ENCODE results near the gene HSPH1.
A peak's percentile ranks its signal among the peaks of the same experiment; 100 is the strongest.

HSPH1 gene

DNA sequence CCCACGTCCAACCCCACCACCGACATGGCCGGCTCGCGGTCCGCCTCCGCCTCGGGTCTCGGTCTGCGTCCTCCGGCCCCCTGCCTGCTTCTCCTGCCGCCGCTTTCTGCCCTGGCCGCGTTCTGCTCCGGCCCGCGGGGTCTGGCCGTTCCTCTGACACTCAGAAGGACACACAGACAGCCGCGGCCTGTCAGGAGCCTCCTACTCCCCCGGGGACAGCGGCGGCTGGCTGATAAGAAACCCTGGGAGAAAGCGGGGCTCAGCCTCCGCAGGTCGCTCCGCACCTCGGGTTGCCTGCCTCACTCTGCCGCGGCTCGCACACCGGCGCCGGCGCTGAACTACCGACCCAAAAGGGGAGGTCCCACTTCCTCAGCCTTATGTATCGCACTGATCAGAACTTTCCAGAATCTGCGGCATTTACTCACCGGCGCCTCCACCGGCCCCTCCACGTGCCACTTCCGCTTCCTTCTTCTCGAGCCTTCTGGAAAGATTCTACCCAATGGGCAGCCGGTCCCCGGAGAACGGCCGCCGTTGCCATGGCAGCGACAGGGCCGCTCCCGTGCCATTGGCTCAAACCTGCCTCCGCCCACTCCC lies at the start of gene HSPH1:
Gene HSPH1 (minus strand): TSS at position 348 of the 594 bp plus-strand sequence. CDS start 322 bp downstream, at position 26.
- ATAC-seq (peak; percentile 87), DNase-seq (ENCODE audit: low spot score in 2 of 2) (peak in 1 of 2 donors; percentile 97)
- peak within 1 kb of the TSS; percentile 99 for H3K27ac Mint-ChIP-seq
- no peaks in the 10 kb centered on the region for H3K9me3 Mint-ChIP-seq
- peak within 1 kb of the TSS; percentile 97 for H3K4me3 Mint-ChIP-seq
- peaks cover 61% of the 10 kb centered on the region for H3K36me3 Mint-ChIP-seq
- peaks cover 37% of the 10 kb centered on the region for H3K4me1 Mint-ChIP-seq

DNA sequence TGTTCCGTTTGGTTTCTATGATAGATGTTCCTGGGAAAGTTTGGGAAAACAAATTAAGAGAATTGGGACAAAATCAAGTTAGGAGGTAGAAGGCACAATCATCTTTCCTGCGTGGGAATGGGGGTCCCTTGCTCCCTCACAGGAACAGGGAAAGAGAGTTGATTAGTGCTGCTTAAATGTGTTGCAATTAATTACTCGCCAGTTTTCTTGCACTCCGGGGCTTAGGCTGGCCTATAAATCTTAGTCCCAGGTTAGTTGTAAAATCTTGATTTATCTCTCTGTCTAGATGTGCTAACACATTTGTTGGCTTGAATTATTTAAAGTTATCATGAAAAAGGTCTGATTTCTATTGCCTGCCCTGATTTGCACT lies 48.1 kb upstream of the HSPH1 start:
- no peak for ATAC-seq
- Mint-ChIP-seq H3K4me3 (peak overlapping the region; percentile 26), H3K36me3 (no peaks in the 10 kb centered on the region), H3K9me3 (no peaks in the 10 kb centered on the region), H3K27ac (peak overlapping the region; percentile 69), H3K4me1 (peaks cover 43% of the 10 kb centered on the region)
- DNase-seq (ENCODE audit: low spot score in 2 of 2) = no peak

DNA sequence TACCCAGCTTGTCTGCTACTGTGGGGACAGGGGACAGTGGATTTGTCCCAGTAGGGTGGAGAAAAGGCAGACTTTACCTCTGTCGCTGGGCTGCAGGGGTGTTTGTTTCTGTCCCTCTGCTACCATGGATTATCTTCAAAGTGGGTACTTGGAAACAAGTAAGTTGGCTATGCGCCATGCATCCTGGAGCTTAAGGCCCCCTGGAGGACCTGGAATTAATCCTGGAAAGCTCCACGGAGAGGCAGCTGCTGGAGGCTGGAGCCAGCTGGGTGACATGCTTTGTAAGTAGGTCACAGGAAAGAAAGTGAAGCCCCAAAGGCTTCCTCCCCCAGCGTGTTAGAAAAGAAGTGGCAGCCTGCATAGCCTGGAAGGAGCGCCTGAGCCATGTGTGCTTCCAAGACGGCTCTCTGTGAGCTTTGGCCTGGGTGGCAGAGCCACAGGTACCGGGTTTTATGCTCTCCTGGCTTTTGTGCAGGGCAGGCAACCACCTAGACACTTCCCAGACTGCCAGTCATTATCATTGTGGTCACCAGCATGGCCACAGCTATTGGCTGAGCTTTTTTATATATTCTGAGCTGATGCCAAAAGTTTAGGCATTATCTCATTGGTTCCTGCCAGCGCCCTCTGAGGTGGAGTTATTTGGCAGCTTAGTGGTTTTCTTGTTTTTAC lies 47.6 kb upstream of the HSPH1 start:
- Mint-ChIP-seq H3K9me3 (no peaks in the 10 kb centered on the region), H3K4me3 (peak overlapping the region; percentile 26), H3K36me3 (no peaks in the 10 kb centered on the region), H3K27ac (peak overlapping the region; percentile 69), H3K4me1 (peaks cover 46% of the 10 kb centered on the region)
- ATAC-seq (peak; percentile 69), DNase-seq (ENCODE audit: low spot score in 2 of 2) (no peak)

DNA sequence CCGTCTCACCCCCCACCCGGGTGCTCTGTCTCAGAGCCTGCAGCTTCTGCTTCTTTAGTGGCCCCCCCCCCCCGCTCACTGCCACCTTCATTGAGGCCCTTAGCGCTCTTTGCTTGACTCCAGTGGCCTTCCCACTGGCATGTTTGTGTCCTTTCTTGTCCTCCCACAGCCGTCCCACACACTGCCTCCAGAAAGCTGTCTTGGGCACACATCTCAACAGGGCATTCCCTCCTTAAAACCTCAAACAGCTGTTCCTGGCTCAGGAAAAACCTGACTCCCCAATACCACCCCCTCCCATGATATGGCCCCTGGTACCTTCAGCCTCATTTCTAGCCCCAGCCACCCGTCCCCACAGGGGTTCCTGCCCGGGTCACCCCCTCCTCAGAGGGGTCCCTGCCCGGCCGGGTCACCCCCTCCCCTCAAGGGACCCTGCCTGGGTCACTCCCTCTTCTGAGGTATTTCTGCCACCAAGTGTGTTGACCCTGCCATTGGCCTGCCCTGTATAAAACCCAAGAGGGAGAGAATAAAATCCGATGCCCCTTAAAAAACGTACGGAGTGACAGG lies 46.9 kb upstream of the HSPH1 start:
- ATAC-seq = no peak
- Mint-ChIP-seq H3K4me1 (peaks cover 46% of the 10 kb centered on the region), H3K36me3 (no peaks in the 10 kb centered on the region), H3K9me3 (no peaks in the 10 kb centered on the region), H3K27ac (peak overlapping the region; percentile 75), H3K4me3 (no peak overlapping the region)
- DNase-seq (ENCODE audit: low spot score in 2 of 2) = no peak

DNA sequence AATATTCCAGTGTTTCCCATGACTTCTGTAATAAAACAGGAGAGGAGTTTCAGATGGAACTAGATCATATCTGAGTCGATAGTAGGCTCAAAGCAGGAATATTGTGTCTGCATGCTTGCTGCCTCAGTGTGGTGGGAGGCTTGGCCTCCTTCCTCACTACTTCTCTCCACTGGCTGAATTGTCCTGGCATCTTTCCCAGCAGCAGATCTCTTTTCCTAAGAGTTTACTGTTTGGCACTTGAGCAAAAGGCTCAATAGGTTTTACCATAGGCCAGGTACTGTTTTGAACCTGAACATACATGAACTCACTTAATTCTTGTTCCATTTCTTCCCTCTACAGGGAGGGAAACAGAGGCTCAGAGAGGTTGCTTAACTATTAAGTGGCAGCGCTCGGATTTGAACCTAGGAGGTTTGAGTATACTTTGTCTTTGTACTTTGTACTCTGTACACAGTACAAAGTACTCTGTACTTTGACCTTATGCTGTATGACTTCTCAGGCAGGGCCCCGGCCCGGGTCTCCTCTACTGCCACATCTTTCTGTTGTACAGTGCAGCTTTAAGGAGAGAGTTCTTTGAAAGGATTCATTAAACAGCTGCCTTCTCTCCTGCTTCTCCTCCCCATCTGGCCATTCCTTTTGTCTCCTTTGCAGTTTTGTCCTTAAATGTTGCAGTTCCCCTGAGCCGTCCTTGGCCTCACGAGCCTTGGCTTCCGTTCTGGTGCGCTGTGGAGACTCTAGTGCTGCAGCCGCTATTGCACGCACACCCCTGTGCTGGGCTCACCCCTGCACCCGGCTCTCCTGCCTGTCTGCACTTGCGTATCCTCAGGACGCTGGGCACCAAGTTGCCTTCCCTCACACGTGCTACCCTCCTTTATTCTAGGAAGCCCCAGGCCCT lies 46.2 kb upstream of the HSPH1 start:
- ATAC-seq = no peak
- no peak for DNase-seq (ENCODE audit: low spot score in 2 of 2)
- peaks cover 42% of the 10 kb centered on the region for H3K4me1 Mint-ChIP-seq
- H3K9me3 Mint-ChIP-seq = no peaks in the 10 kb centered on the region
- H3K4me3 Mint-ChIP-seq = no peak overlapping the region
- no peaks in the 10 kb centered on the region for H3K36me3 Mint-ChIP-seq
- H3K27ac Mint-ChIP-seq = peak overlapping the region; percentile 75

DNA sequence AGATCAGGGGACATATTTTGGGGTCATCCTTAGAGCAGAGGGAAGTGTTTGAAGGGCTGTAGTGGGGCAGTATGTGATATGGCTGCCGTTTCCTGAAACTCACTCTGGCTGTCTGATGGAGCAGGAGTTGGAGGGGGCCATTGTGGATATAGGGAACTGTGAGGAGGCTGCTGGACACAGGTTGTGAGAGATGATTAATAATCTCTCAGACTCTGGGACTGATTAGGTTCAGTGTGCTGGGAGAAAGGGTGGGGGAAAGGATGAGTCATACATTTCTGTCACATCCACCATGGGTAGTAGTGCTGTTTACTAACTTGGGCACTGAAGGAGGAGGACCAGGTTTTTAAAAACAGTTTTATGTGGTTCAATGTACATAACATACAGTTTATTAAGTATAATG lies 42.9 kb upstream of the HSPH1 start:
- peak; percentile 54 for ATAC-seq
- Mint-ChIP-seq H3K36me3 (peaks cover 2% of the 10 kb centered on the region), H3K27ac (peak overlapping the region; percentile 5), H3K9me3 (no peaks in the 10 kb centered on the region), H3K4me3 (no peak overlapping the region), H3K4me1 (peaks cover 45% of the 10 kb centered on the region)
- DNase-seq (ENCODE audit: low spot score in 2 of 2) = no peak

DNA sequence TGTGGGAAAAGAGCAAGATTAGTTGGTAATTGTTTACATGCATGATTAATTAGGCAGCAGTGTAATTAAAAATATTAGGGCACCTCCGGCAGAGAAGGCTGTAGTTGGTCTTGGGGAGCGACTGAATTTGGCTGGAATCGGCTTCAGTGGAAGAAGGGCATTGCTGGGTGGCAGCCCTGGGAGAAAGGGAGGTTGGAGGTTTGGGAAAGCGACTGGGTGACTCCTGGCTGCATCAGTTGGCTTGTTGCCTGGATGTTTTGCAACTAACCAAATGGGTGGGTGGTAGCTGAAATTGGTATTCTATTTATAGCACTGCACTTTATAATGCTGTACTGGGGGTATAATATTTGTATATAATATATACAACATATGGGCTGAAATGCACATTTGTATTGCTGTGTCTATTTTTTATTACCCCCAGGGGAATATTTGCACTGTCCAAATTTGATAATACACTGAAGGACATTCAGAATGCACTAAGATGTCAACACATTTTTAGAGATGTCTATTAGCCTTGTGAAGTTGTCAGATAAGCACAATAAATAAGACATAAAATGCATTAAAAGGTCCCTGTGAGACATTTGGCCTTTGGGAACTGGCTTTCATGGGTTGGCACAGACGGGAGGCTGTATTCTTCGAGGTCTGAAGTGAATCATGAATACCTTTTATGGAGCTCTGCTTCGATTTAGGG lies 39.8 kb upstream of the HSPH1 start:
- no peaks in the 10 kb centered on the region for H3K9me3 Mint-ChIP-seq
- peak overlapping the region; percentile 57 for H3K4me3 Mint-ChIP-seq
- DNase-seq (ENCODE audit: low spot score in 2 of 2) (no peak), ATAC-seq (no peak)
- H3K27ac Mint-ChIP-seq = no peak overlapping the region
- H3K4me1 Mint-ChIP-seq = peaks cover 31% of the 10 kb centered on the region
- peaks cover 6% of the 10 kb centered on the region for H3K36me3 Mint-ChIP-seq

DNA sequence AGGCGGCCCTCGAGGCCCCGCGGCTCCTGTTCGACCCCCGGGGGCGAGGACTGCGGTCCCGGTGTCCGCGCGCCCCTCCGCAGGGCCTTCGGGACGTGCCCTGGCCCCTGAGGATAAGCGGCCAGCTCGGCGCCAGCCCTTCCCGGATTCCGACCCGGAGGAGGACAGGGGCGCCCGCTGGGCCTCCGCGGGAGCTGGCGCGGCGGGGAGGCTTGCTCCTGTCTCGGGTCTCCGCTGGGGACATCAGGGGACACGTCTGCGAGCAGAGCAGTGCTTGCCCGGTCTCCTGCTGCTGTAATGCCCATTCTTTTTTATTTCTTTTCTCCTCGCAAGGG lies 38.9 kb upstream of the HSPH1 start:
- H3K9me3 Mint-ChIP-seq = no peaks in the 10 kb centered on the region
- peaks cover 6% of the 10 kb centered on the region for H3K36me3 Mint-ChIP-seq
- H3K4me1 Mint-ChIP-seq = peaks cover 33% of the 10 kb centered on the region
- DNase-seq (ENCODE audit: low spot score in 2 of 2) = no peak
- no peak overlapping the region for H3K27ac Mint-ChIP-seq
- peak overlapping the region; percentile 57 for H3K4me3 Mint-ChIP-seq
- peak; percentile 29 for ATAC-seq

DNA sequence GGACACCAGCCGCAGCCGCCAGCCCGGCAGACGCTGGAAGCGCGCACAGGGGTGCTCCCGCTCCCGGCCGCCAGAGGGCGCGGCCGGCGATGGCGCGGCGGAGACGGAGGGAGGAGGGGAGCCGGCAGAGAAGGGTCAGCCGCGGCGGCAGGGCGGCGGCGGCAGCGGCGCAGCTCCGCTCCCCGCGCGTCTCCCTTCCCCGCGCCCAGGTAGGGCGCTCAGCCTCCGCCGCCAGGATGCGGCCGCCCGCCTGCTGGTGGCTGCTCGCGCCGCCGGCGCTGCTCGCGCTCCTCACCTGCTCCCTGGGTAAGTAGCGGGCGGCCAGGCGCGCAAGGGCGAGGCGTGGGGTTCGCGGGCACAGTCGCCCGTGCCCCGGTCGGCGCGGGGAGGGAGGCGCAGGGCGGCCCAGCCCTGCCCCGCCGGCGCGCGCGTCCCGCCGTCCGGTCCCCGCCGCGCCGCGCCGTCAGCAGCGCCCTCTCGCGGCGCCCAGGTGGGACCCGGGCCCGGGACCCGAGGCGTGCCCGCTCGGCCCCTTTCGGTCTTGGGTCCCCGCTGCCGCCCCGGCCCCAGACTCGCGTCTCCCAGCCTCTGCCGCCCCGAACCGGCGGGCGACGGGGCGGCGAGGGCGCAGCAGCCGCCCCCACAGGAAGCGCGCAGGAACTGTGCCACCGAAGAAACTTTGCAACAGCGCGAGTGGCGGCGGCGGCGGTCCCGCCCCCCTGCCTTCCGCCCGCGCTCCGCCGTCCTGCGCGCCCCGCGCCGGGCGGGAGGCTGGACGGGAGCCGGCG lies 38.3 kb upstream of the HSPH1 start, which contains the start of gene B3GLCT:
Gene B3GLCT (plus strand): TSS at position 127 of the 788 bp plus-strand sequence. CDS start 110 bp downstream, at position 237.
- Mint-ChIP-seq H3K27ac (peak within 1 kb of the TSS; percentile 70), H3K4me3 (peak within 1 kb of the TSS; percentile 75), H3K9me3 (no peaks in the 10 kb centered on the region), H3K4me1 (peaks cover 32% of the 10 kb centered on the region), H3K36me3 (peaks cover 6% of the 10 kb centered on the region)
- peak; percentile 90 to 91 for DNase-seq (ENCODE audit: low spot score in 2 of 2)
- peak; percentile 84 for ATAC-seq

DNA sequence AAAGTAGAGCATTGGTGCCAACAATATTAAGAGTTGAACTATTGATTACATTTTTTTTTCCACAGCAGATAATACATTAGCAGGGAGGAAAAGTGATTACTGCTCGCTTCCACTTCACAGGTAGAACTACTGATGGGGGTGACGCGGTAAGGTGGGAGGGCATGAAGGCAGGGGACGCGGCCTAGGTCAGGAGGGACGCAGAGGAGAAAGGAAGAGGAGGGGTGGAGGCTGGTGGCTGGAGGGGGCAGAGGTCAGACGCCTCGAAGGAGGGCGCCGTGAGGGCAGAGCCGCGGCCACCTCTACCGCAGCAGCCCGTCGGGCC lies 37.8 kb upstream of the HSPH1 start:
- ATAC-seq (peak; percentile 40), DNase-seq (ENCODE audit: low spot score in 2 of 2) (no peak)
- Mint-ChIP-seq H3K4me3 (peak overlapping the region; percentile 75), H3K27ac (peak overlapping the region; percentile 70), H3K36me3 (peaks cover 6% of the 10 kb centered on the region), H3K4me1 (peaks cover 26% of the 10 kb centered on the region), H3K9me3 (no peaks in the 10 kb centered on the region)

DNA sequence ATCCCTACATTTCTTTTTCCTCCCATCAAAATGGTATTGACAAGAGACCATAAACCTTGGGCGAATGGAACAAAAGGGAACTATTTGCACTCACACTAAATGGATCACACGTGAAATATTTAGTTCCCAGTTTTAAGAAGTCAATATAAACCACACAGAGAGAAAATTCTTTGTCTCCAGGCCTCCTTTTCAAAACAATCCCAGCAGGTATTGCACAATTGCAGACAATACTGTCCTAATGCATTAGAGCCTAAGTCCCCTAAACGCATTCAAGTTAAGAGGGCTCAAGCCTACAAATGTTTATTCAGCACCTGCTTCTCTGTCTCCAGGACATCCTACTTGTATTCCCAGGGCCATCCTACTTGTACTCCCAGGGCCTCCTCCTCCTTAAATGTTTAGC lies 36.8 kb upstream of the HSPH1 start:
- peaks cover 17% of the 10 kb centered on the region for H3K4me1 Mint-ChIP-seq
- DNase-seq (ENCODE audit: low spot score in 2 of 2) (no peak), ATAC-seq (no peak)
- H3K27ac Mint-ChIP-seq = no peak overlapping the region
- H3K9me3 Mint-ChIP-seq = no peaks in the 10 kb centered on the region
- H3K4me3 Mint-ChIP-seq = no peak overlapping the region
- H3K36me3 Mint-ChIP-seq = peaks cover 6% of the 10 kb centered on the region

DNA sequence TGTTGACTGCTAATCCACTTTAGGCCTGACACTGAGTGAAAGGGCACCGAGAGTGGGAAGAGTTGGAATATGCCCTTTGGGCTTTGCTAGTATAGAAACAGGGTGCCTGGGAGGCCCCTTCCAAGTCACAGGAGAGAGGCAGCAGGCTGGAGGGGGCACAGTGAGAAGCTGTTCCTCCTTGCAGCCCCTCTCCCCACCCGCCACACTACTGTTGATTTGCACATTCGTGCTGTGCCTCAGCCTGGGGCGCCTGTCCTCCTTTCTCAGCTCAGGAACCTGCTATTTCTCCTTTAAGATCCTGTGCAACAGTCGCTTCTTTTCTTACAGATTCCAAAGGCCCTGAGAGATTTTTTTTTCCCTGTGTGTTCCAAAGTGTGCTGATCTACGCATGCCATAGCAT lies 35.3 kb upstream of the HSPH1 start:
- Mint-ChIP-seq H3K4me1 (peaks cover 13% of the 10 kb centered on the region), H3K4me3 (no peak overlapping the region), H3K9me3 (no peaks in the 10 kb centered on the region), H3K36me3 (peaks cover 6% of the 10 kb centered on the region), H3K27ac (no peak overlapping the region)
- DNase-seq (ENCODE audit: low spot score in 2 of 2) (no peak), ATAC-seq (no peak)

DNA sequence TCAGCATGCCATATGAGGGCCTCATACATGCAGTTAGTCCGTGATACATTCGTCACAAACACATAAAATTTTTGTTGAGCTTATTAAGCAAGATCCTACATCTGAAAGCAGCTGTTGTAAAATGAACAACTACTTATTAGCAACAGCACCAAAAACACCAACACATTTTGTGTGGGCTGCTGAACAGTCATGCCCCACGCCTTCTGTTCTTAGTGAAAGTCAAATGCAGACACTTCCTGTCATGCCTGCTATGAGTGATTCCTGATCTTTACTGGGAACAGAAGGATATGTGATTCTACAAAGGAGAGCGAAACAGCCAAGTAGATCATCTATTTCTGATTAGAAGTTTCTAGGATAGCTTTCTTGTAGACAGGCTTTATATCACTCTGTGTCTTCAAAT lies 33.9 kb upstream of the HSPH1 start:
- ATAC-seq (no peak), DNase-seq (ENCODE audit: low spot score in 2 of 2) (no peak)
- Mint-ChIP-seq H3K9me3 (no peaks in the 10 kb centered on the region), H3K4me3 (no peak overlapping the region), H3K36me3 (peaks cover 6% of the 10 kb centered on the region), H3K4me1 (peaks cover 6% of the 10 kb centered on the region), H3K27ac (no peak overlapping the region)

DNA sequence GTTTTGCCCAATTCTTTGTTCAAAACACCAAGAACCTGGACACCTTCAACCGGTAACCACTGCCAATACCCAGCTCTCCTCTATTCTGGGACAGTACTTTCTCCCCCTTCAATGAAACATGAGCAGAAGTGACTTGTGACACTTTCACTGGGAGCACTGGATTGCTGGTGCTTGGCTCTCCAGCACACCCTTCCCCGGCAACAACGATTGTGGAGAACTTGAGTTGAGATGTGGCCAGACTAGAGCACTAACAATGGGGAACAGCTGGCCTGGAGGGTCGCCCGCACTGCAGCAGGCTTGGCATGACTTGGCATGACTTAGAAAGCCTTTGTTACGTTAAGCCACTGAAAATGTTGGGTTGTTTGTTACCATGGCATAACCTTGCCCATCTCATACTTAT lies 30.6 kb upstream of the HSPH1 start:
- H3K4me1 Mint-ChIP-seq = peaks cover 6% of the 10 kb centered on the region
- no peaks in the 10 kb centered on the region for H3K9me3 Mint-ChIP-seq
- H3K4me3 Mint-ChIP-seq = no peak overlapping the region

More for the DNA sequence above, 30.6 kb upstream of the HSPH1 start:
- ATAC-seq (no peak), DNase-seq (ENCODE audit: low spot score in 2 of 2) (no peak)
- H3K27ac Mint-ChIP-seq = no peak overlapping the region
- no peaks in the 10 kb centered on the region for H3K36me3 Mint-ChIP-seq

Data from stimulated activated effector memory CD8-positive, alpha-beta T cell treated with anti-CD3 and anti-CD28 coated beads, Interleukin-12 subunit alpha, Interleukin-12 subunit beta, amount 100 ng/mL, for 72 hours (primary cell).